Fibroblast of skin of right biceps (primary cell): ENCODE results near the gene NEU3.
"Not testable (repeated sequence)": the region's sequence is repeated elsewhere in the genome, so short reads cannot be mapped to it uniquely, and the experiment has no call there.

ENCODE experiments used
- DNase-seq: peaks from one replicate; pipeline ENCODE4 v3.0.0-alpha.2; 2013

NEU3 gene

GRCh38 chr11:74988541-74989259 is at the start of gene NEU3:
Gene NEU3, plus strand, starts transcription at chr11:74988933. Its CDS starts 128 bp downstream, at chr11:74989061.
- peak; percentile 77 for DNase-seq

GRCh38 chr11:74941492-74941891 is 47.2 kb upstream of the NEU3 start:
- no peak for DNase-seq

GRCh38 chr11:74942073-74942759 is 46.5 kb upstream of the NEU3 start:
- DNase-seq = no peak

- no peak for DNase-seq
Observed at GRCh38 chr11:74948546-74948897, 40.2 kb upstream of the NEU3 start.

- peak; percentile 99 for DNase-seq
Observed at GRCh38 chr11:74948898-74949752, 39.6 kb upstream of the NEU3 start, which contains the start of the genes SPCS2 and XRRA1. Gene SPCS2, plus strand, starts transcription at chr11:74949266. Its CDS starts 20 bp downstream, at chr11:74949286. Gene XRRA1, minus strand, starts transcription at chr11:74949091. Its CDS starts 8,213 bp downstream, at chr11:74940878.

- peak; percentile 31 for DNase-seq
Observed at GRCh38 chr11:74949753-74950137, 39.0 kb upstream of the NEU3 start.

- DNase-seq = no peak
Observed at GRCh38 chr11:74950374-74950969, 38.3 kb upstream of the NEU3 start.

- DNase-seq = no peak
Observed at GRCh38 chr11:74951226-74951625, 37.5 kb upstream of the NEU3 start.

GRCh38 chr11:74952752-74953151 is 36.0 kb upstream of the NEU3 start:
- no peak for DNase-seq

GRCh38 chr11:74953451-74953850 is 35.3 kb upstream of the NEU3 start:
- no peak for DNase-seq

- no peak for DNase-seq
Observed at GRCh38 chr11:74954199-74954598, 34.5 kb upstream of the NEU3 start.

GRCh38 chr11:74956397-74957015 is 32.2 kb upstream of the NEU3 start:
- DNase-seq = no peak

GRCh38 chr11:74957937-74958629 is 30.6 kb upstream of the NEU3 start:
- no peak for DNase-seq

GRCh38 chr11:74960128-74960527 is 28.6 kb upstream of the NEU3 start:
- not testable (repeated sequence) for DNase-seq

- DNase-seq = no peak
Observed at GRCh38 chr11:74966651-74967050, 22.1 kb upstream of the NEU3 start.

GRCh38 chr11:74970852-74971395 is 17.8 kb upstream of the NEU3 start:
- DNase-seq = no peak

- DNase-seq = no peak
Observed at GRCh38 chr11:74971424-74971823, 17.3 kb upstream of the NEU3 start.

GRCh38 chr11:74978041-74978440 is 10.7 kb upstream of the NEU3 start:
- no peak for DNase-seq

GRCh38 chr11:74980634-74981033 is 8.1 kb upstream of the NEU3 start:
- DNase-seq = no peak

- no peak for DNase-seq
Observed at GRCh38 chr11:74981888-74982287, 6.8 kb upstream of the NEU3 start.

- no peak for DNase-seq
Observed at GRCh38 chr11:74984070-74984469, 4.7 kb upstream of the NEU3 start.

- no peak for DNase-seq
Observed at GRCh38 chr11:74984730-74985129, 4.0 kb upstream of the NEU3 start.
